Measurements from ENCODE around the gene GEMIN4. TPM values are rescaled to one million over a fixed set of nuclear protein-coding genes. Genes with fewer than 3 reads are reported as not detected.

GEMIN4 gene
- total and polyA plus RNA-seq, 10 of the 15 experiments (the other 5 are each of a cell fraction or from before 2014, with no cell fraction given) = 2.4 to 55.6 (median 34.5) TPM

- 81% methylated on average over 11 of the region's 12 CpGs for WGBS (ENCODE audit: insufficient coverage, insufficient replicate concordance, low lambda C conversion rate, missing lambda C conversion rate)
- no peak overlapping the region for H3K9ac ChIP-seq (ENCODE audit: control insufficient read depth, insufficient read depth, low read length)
- ChIA-PET RAD21 (ENCODE audit: unreplicated experiment) (no interaction called here), POLR2A (no interaction called here), CTCF (no interaction called here), SMC1A (ENCODE audit: uncharacterized antibody, unreplicated experiment) (no interaction called here)
- in situ Hi-C loops (cut with MboI) (no loop called here), intact Hi-C loops (cut with micrococcal nuclease; ENCODE audit: unreplicated experiment) (no loop called here)
- no peaks in the 10 kb centered on the region for H3K36me3 ChIP-seq (ENCODE audit: control insufficient read depth in 2 of 2, insufficient read depth in 2 of 2, low read length in 1 of 2)
- H3K4me3 ChIP-seq = no peak overlapping the region
- H3K27ac ChIP-seq (ENCODE audit: control insufficient read depth, insufficient read depth) = no peak overlapping the region
- H3K4me1 ChIP-seq (ENCODE audit: control insufficient read depth, insufficient read depth, low read length) = no peaks in the 10 kb centered on the region
- H3K4me2 ChIP-seq (ENCODE audit: control insufficient read depth, insufficient read depth) = no peak overlapping the region
- no peak overlapping the region for H2AFZ ChIP-seq (ENCODE audit: control insufficient read depth, low read depth, low read length)
- ATAC-seq (no peak), FAIRE-seq (no peak), DNase-seq (ENCODE audit: low read depth, low spot score) (no peak)
- no TSS peak for BruUV-seq (replicated peaks)
- H4K20me1 ChIP-seq (ENCODE audit: control insufficient read depth, insufficient read depth) = no peaks in the 10 kb centered on the region
- TF ChIP-seq TCF3 (IDR thresholded peaks at IDR 0.05; ENCODE audit: borderline replicate concordance, insufficient read depth, low read depth, low read length) (no peak), TCF7 (IDR thresholded peaks at IDR 0.05; ENCODE audit: borderline replicate concordance) (no peak), POU2F2 (IDR thresholded peaks at IDR 0.05; ENCODE audit: borderline replicate concordance, low read depth, low read length) (no peak), IRF4 (IDR thresholded peaks at IDR 0.05; ENCODE audit: low read depth, low read length) (no peak), ATF2 (IDR thresholded peaks at IDR 0.05; ENCODE audit: low read length) (no peak), ZNF687 (IDR thresholded peaks at IDR 0.05) (no peak), ETV6 (conservative IDR thresholded peaks at IDR 0.05 in 1 of 2, IDR thresholded peaks at IDR 0.05 in 1 of 2; ENCODE audit: borderline replicate concordance in 1 of 2, low read depth in 1 of 2) (no peak), ASH2L (IDR thresholded peaks at IDR 0.05; ENCODE audit: borderline replicate concordance, low read depth) (no peak)
- no peaks in the 10 kb centered on the region for H3K27me3 ChIP-seq (replicated peaks in 1 of 2; ENCODE audit: control insufficient read depth in 2 of 2, insufficient read depth in 2 of 2, low read length in 1 of 2)
- no peaks in the 10 kb centered on the region for H3K79me2 ChIP-seq (ENCODE audit: control insufficient read depth, insufficient read depth, low read length)
- no peaks in the 10 kb centered on the region for H3K9me3 ChIP-seq (replicated peaks; ENCODE audit: control insufficient read depth, insufficient read depth, low read length)
These were observed 26.3 kb downstream of the GEMIN4 start for GRCh38 chr17:725746-726145.
